Caco-2 (cell line): ENCODE data around the gene CYRIA. TPM values are rescaled to one million over a fixed set of nuclear protein-coding genes. Genes with fewer than 3 reads are reported as not detected.

Source experiments
- BruUV-seq: library from RNA; stranded (reverse); fragments of 400-500 nt; replicated peaks from 2 replicates; lab custom pipeline; 2021; lab: Mats Ljungman, UMichigan
- CTCF ChIA-PET: fragments of 300-600 bp; sonication (Branson Sonifier 250); formaldehyde crosslinking; loops from one replicate; lab custom pipeline; 2022; ENCODE audit warnings: antibody characterized with exemption; lab: Charles Lee
- POLR2A ChIA-PET: fragments of 300-600 bp; sonication (Branson Sonifier 250); formaldehyde crosslinking; loops from one replicate; lab custom pipeline; 2022; ENCODE audit warnings: antibody characterized with exemption; lab: Charles Lee
- DNase-seq, 2 experiments: peaks; one replicate each; pipeline versions ENCODE4 v3.0.0 to v3.0.0-alpha.2; 2020 to 2022
- H3K27me3 ChIP-seq: replicated peaks from 2 replicates; pipeline ENCODE4 v1.6.0; 2011; ENCODE audit warnings: low read length; ENCODE audit not compliant: control insufficient read depth, insufficient read depth
- H3K36me3 ChIP-seq: 2 replicates; pipeline ENCODE4 v1.5.1; 2011; ENCODE audit warnings: low read length; ENCODE audit not compliant: control insufficient read depth, insufficient read depth
- H3K4me1 ChIP-seq: fragments of 250-450 bp; sonication (Bioruptor Pico); 2 replicates; pipeline ENCODE4 v1.5.1; 2020; ENCODE audit warnings: mild to moderate bottlenecking
- H3K4me3 ChIP-seq: 2 replicates; pipeline ENCODE4 v1.5.1; 2011; ENCODE audit warnings: low read depth, mild to moderate bottlenecking, control low read depth, low read length
- H3K9me3 ChIP-seq: fragments of 250-450 bp; sonication (Bioruptor Pico); 2 replicates; pipeline ENCODE4 v1.5.1; 2020; ENCODE audit warnings: mild to moderate bottlenecking, moderate library complexity
- H3K27ac Mint-ChIP-seq: one replicate; pipeline ENCODE4 v1.8.0; 2022; ENCODE audit warnings: mixed read lengths; ENCODE audit not compliant: unreplicated experiment
- H3K27me3 Mint-ChIP-seq: one replicate; pipeline ENCODE4 v1.8.0; 2022; ENCODE audit warnings: mixed read lengths; ENCODE audit not compliant: insufficient read depth, unreplicated experiment
- H3K36me3 Mint-ChIP-seq: one replicate; pipeline ENCODE4 v1.8.0; 2022; ENCODE audit warnings: mild to moderate bottlenecking, mixed read lengths; ENCODE audit not compliant: insufficient read depth, unreplicated experiment
- H3K4me1 Mint-ChIP-seq: one replicate; pipeline ENCODE4 v1.8.0; 2022; ENCODE audit warnings: low read depth, mixed read lengths; ENCODE audit not compliant: unreplicated experiment
- H3K4me3 Mint-ChIP-seq: one replicate; pipeline ENCODE4 v1.8.0; 2022; ENCODE audit warnings: mild to moderate bottlenecking, moderate library complexity, mixed read lengths; ENCODE audit not compliant: unreplicated experiment
- H3K9me3 Mint-ChIP-seq: one replicate; pipeline ENCODE4 v1.8.0; 2022; ENCODE audit warnings: mixed read lengths; ENCODE audit not compliant: unreplicated experiment
- CTCF ChIP-seq, 2 experiments: fragments of 200-600 bp in 1 of 2; IDR thresholded peaks; 1 replicate in 1 of 2; 2 replicates in 1 of 2; pipeline versions ENCODE4 v1.5.1 to v1.8.0; 2011 to 2022; ENCODE audit warnings: antibody characterized with exemption in 1 of 2, control low read depth in 1 of 2, inconsistent platforms in 1 of 2, low read depth in 1 of 2, low read length in 1 of 2, mild to moderate bottlenecking in 1 of 2, moderate library complexity in 1 of 2; ENCODE audit not compliant: insufficient read depth in 1 of 2, severe bottlenecking in 1 of 2, unreplicated experiment in 1 of 2
- intact Hi-C: fragments of 100-400 bp; cut with micrococcal nuclease; formaldehyde crosslinking; loops from one replicate; pipeline ENCODE4 v1.10.0; 2022; ENCODE audit not compliant: unreplicated experiment
- total RNA-seq: library from RNA; stranded (reverse); gene quantifications from 2 replicates; pipeline ENCODE4 v1.2.3, GENCODE V29; 2022

The CYRIA gene
- total RNA-seq, 1 experiment from 2014 or later = 0.20 TPM

DNA sequence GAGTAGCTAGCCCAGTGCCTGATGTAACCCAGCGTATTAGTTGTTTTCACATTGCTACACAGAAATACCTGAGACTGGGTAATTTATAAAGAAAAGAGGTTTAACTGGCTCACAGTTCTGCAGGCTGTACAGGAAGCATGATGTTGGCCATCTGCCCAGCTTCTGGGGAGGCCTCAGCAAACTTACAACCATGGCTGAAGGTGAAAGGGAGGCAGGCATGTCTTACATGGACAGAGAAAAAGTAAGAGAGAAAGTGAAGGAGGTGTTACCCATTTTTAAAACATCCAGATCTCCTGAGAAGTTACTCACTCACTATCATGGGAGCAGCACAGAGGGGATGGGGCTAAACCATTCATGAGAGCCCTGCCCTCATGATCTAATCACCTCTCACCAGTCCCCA, 6.1 kb upstream of the CYRIA start:
- no peak for TF ChIP-seq CTCF (IDR thresholded peaks at IDR 0.05; ENCODE audit: insufficient read depth in 1 of 2, low read depth in 1 of 2, low read length in 1 of 2, severe bottlenecking in 1 of 2, unreplicated experiment in 1 of 2)
- DNase-seq = no peak
- Histone ChIP-seq H3K4me3 (no peak overlapping the region), H3K36me3 (no peaks in the 10 kb centered on the region), H3K9me3 (no peaks in the 10 kb centered on the region; the same call in 1 of the 2 replicates), H3K4me1 (no peaks in the 10 kb centered on the region), H3K27me3 (no peaks in the 10 kb centered on the region)
- no peaks in the 10 kb centered on the region for H3K9me3 Mint-ChIP-seq
- ChIA-PET CTCF (no interaction called here), POLR2A (no interaction called here)
- no peak overlapping the region for H3K4me3 Mint-ChIP-seq
- no peaks in the 10 kb centered on the region for H3K36me3 Mint-ChIP-seq
- no TSS peak for BruUV-seq
- intact Hi-C loops = no loop called here
- H3K27me3 Mint-ChIP-seq = peaks cover 23% of the 10 kb centered on the region
- H3K4me1 Mint-ChIP-seq = no peaks in the 10 kb centered on the region
- H3K27ac Mint-ChIP-seq = no peak overlapping the region

GRCh38 chr2:16669388-16669787, 3.8 kb upstream of the CYRIA start:
- Mint-ChIP-seq H3K27ac (no peak overlapping the region), H3K9me3 (no peaks in the 10 kb centered on the region), H3K27me3 (peaks cover 27% of the 10 kb centered on the region), H3K36me3 (no peaks in the 10 kb centered on the region), H3K4me1 (peaks cover 8% of the 10 kb centered on the region), H3K4me3 (no peak overlapping the region)
- no TSS peak for BruUV-seq
- intact Hi-C loops = no loop called here
- Histone ChIP-seq H3K9me3 (no peaks in the 10 kb centered on the region), H3K27me3 (peaks cover 6% of the 10 kb centered on the region), H3K36me3 (no peaks in the 10 kb centered on the region), H3K4me3 (no peak overlapping the region), H3K4me1 (peaks cover 11% of the 10 kb centered on the region)
- no peak for TF ChIP-seq CTCF (IDR thresholded peaks at IDR 0.05; ENCODE audit: insufficient read depth in 1 of 2, low read depth in 1 of 2, low read length in 1 of 2, severe bottlenecking in 1 of 2, unreplicated experiment in 1 of 2)
- CTCF ChIA-PET = no interaction called here
- DNase-seq = no peak
- POLR2A ChIA-PET = no interaction called here

DNA sequence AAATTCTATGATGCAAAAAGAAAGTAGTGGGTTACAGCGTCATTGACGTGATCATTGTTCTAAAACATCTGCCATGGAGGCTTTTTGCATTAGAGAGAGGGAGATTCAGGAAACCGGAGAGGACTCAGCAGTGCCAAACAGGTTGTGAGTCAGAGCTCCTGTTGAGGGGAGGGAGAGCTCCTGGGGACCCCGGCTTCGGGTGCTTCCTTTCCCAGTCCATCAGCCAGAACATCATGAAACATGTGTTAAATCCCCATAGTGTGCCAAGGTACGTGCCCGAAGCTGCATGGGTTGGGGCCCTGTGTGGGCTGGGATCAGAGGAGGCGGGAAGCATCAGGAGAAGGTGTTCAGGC, 791 bp upstream of the CYRIA start:
- ChIA-PET POLR2A (no interaction called here), CTCF (no interaction called here)
- TF ChIP-seq CTCF (IDR thresholded peaks at IDR 0.05; ENCODE audit: insufficient read depth in 1 of 2, low read depth in 1 of 2, low read length in 1 of 2, severe bottlenecking in 1 of 2, unreplicated experiment in 1 of 2) = no peak
- Histone ChIP-seq H3K9me3 (no peaks in the 10 kb centered on the region), H3K36me3 (no peaks in the 10 kb centered on the region), H3K4me1 (peaks cover 11% of the 10 kb centered on the region), H3K27me3 (peaks cover 10% of the 10 kb centered on the region), H3K4me3 (no peak overlapping the region)
- Mint-ChIP-seq H3K4me1 (peaks cover 9% of the 10 kb centered on the region), H3K36me3 (no peaks in the 10 kb centered on the region), H3K27ac (no peak overlapping the region), H3K4me3 (peak overlapping the region; percentile 74), H3K9me3 (no peaks in the 10 kb centered on the region), H3K27me3 (peaks cover 30% of the 10 kb centered on the region)
- intact Hi-C loops = no loop called here
- no peak for DNase-seq
- BruUV-seq = no TSS peak
